Mesothelial cell of epicardium (in vitro differentiated cells): Measurements from ENCODE around the gene UROS. TPM values are rescaled to one million over a fixed set of nuclear protein-coding genes. Genes with fewer than 3 reads are reported as not detected.

Experiments
- DNase-seq, 2 experiments: peaks; one replicate each; pipeline ENCODE4 v3.0.0; 2021; ENCODE audit warnings: low spot score in 2 of 2; ENCODE audit not compliant: unreplicated experiment in 2 of 2
- H3K27ac Mint-ChIP-seq: 2 replicates; pipeline ENCODE4 v1.8.0; 2021; ENCODE audit warnings: mixed read lengths
- H3K27me3 Mint-ChIP-seq: 2 replicates; pipeline ENCODE4 v1.8.0; 2021; ENCODE audit warnings: low read depth, mixed read lengths
- H3K36me3 Mint-ChIP-seq: 2 replicates; pipeline ENCODE4 v1.8.0; 2021; ENCODE audit warnings: mixed read lengths
- H3K4me1 Mint-ChIP-seq: 2 replicates; pipeline ENCODE4 v1.8.0; 2021; ENCODE audit warnings: mixed read lengths
- H3K4me3 Mint-ChIP-seq: 2 replicates; pipeline ENCODE4 v1.8.0; 2021; ENCODE audit warnings: mild to moderate bottlenecking, moderate library complexity, mixed read lengths
- H3K9me3 Mint-ChIP-seq: 2 replicates; pipeline ENCODE4 v1.8.0; 2021; ENCODE audit warnings: mixed read lengths
- total RNA-seq: library from RNA; stranded (reverse); gene quantifications from 3 replicates; pipeline ENCODE4 v1.2.1, GENCODE V29; 2021
- TF ChIP-seq, protein P1 (sequence below): fragments of 200-600 bp; sonication (generic); IDR thresholded peaks from one replicate; pipeline ENCODE4 v1.5.0; 2021; ENCODE audit warnings: antibody characterized with exemption; ENCODE audit not compliant: unreplicated experiment

Gene UROS
- total RNA-seq, 1 donor from 2014 or later: 63.2 TPM

DNA sequence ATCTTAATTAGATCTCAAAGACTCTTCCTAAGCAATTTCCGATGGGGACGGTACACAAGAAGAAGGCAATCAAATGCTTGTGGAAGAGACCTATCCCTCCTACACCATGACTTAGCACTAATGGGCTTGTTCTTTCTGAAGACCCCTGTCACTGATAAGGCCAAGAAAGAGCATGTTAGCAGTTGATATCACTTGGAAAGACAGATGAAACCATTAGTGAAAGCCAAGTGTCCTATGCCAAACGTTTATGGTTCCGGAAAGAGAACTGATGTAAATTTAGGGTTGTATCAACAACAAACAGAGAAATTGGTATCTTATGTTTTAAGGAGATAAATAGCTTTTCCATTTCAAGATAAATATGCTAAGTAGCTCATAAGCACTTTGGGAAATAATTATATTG is 6.5 kb downstream of the UROS start:
- no peak for DNase-seq
- H3K27me3 Mint-ChIP-seq: no peaks in the 10 kb centered on the region
- H3K4me3 Mint-ChIP-seq: no peak overlapping the region
- TF ChIP-seq, protein P1, sequence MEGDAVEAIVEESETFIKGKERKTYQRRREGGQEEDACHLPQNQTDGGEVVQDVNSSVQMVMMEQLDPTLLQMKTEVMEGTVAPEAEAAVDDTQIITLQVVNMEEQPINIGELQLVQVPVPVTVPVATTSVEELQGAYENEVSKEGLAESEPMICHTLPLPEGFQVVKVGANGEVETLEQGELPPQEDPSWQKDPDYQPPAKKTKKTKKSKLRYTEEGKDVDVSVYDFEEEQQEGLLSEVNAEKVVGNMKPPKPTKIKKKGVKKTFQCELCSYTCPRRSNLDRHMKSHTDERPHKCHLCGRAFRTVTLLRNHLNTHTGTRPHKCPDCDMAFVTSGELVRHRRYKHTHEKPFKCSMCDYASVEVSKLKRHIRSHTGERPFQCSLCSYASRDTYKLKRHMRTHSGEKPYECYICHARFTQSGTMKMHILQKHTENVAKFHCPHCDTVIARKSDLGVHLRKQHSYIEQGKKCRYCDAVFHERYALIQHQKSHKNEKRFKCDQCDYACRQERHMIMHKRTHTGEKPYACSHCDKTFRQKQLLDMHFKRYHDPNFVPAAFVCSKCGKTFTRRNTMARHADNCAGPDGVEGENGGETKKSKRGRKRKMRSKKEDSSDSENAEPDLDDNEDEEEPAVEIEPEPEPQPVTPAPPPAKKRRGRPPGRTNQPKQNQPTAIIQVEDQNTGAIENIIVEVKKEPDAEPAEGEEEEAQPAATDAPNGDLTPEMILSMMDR: no peak
- peaks cover 11% of the 10 kb centered on the region for H3K4me1 Mint-ChIP-seq
- peaks cover 9% of the 10 kb centered on the region for H3K36me3 Mint-ChIP-seq
- H3K27ac Mint-ChIP-seq: no peak overlapping the region
- H3K9me3 Mint-ChIP-seq: no peaks in the 10 kb centered on the region

DNA sequence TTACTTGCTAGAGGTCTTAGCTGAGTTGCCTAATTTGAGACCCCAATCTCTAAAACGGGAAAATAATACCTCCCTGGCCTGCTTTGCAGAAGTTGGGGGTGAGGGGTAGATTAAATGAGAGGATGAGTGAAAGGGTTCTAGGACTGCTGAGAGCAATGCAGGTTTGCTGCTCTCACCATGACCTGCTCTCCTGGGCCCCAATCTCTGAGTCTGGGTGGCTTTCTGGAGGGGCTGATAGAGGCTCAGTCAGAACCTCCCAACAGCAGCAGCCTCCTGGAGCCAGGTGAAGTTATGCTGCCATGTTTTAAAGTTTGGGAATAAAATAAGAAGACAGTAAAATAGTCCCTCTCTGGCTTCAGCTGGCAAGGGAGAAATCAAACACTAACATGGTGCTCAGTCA is 7.3 kb downstream of the UROS start:
- peaks cover 9% of the 10 kb centered on the region for H3K4me1 Mint-ChIP-seq
- no peak for DNase-seq
- H3K27me3 Mint-ChIP-seq: no peaks in the 10 kb centered on the region
- H3K9me3 Mint-ChIP-seq: no peaks in the 10 kb centered on the region
- H3K27ac Mint-ChIP-seq: no peak overlapping the region
- TF ChIP-seq, protein P1: no peak
- H3K4me3 Mint-ChIP-seq: no peak overlapping the region
- peaks cover 12% of the 10 kb centered on the region for H3K36me3 Mint-ChIP-seq

DNA sequence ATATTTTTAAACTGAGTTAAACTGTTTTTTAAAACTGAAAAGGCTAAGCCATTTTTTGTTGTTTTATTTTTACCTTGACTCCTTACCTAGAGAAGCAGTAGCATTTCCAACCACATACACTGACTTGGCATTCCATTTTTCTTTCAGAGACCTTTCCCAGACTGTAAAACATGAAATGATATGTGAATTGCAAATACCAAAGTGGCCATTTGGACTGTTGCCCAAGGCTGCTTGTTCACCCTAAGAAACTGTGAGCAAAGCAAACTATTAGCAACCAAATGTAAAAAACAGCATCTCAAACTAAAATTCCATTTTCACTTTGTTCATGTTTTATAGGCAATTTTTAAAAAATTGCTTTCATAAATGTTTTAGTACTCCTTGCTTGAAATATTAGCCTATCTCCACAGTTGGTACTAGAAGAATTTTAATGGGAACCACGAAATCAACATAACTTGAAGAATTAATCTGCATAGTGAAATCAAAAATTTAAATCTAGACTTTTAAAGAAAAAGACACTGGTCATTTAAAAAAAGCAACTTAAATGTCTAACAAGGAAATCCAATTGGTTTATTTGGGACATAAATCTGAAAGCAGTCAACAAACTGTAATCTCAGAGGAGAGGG is 10.8 kb downstream of the UROS start:
- Mint-ChIP-seq H3K36me3 (peaks cover 26% of the 10 kb centered on the region), H3K4me3 (no peak overlapping the region), H3K9me3 (no peaks in the 10 kb centered on the region), H3K4me1 (peaks cover 9% of the 10 kb centered on the region), H3K27ac (peak overlapping the region; percentile 77), H3K27me3 (no peaks in the 10 kb centered on the region)
- no peak for DNase-seq
- TF ChIP-seq, protein P1: no peak

DNA sequence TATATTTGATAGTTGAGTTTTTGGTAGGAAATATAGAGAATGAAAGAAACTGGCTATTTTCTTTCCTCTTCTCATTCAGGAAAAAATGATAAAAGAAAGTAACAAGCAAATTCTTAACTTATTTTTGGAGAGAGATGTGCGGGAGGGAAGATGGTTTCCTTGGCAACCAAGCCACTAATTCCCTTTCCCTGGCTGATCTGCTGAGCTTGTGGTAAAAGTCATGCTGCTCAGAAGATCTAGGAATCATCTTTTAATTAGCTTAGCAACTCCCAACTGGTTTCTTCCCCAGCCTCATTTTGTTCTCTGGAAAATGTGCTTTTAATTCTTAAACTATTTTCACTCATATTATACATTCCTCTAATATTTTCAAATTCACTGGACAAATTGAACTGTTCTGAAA is 11.8 kb downstream of the UROS start:
- no peaks in the 10 kb centered on the region for H3K27me3 Mint-ChIP-seq
- no peak overlapping the region for H3K4me3 Mint-ChIP-seq
- no peaks in the 10 kb centered on the region for H3K9me3 Mint-ChIP-seq
- DNase-seq: no peak
- peaks cover 9% of the 10 kb centered on the region for H3K4me1 Mint-ChIP-seq
- H3K36me3 Mint-ChIP-seq: peaks cover 31% of the 10 kb centered on the region
- TF ChIP-seq, protein P1: no peak
- no peak overlapping the region for H3K27ac Mint-ChIP-seq

DNA sequence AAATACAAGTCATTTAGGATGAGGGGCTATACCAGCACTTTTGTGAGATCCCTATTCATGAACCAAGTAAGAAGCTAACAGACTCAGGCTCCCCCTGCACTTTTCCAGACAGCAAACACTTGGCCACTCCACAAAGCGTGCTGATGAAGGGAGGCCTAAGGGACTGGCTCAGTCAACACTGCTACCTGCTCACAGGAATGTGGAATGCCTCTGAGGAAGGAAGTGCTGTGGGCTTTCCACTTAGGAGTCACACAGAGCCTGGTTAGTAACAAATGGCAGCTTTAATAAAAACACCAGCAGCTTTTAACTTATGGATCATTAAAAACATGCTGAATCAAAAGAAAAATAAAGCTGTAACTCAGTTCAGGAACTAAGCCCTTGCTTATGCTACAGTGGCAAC is 15.0 kb downstream of the UROS start:
- H3K27ac Mint-ChIP-seq: no peak overlapping the region
- H3K4me1 Mint-ChIP-seq: peaks cover 9% of the 10 kb centered on the region
- no peak for DNase-seq
- no peaks in the 10 kb centered on the region for H3K9me3 Mint-ChIP-seq
- no peak overlapping the region for H3K4me3 Mint-ChIP-seq
- H3K27me3 Mint-ChIP-seq: no peaks in the 10 kb centered on the region
- TF ChIP-seq, protein P1: no peak
- peaks cover 30% of the 10 kb centered on the region for H3K36me3 Mint-ChIP-seq

DNA sequence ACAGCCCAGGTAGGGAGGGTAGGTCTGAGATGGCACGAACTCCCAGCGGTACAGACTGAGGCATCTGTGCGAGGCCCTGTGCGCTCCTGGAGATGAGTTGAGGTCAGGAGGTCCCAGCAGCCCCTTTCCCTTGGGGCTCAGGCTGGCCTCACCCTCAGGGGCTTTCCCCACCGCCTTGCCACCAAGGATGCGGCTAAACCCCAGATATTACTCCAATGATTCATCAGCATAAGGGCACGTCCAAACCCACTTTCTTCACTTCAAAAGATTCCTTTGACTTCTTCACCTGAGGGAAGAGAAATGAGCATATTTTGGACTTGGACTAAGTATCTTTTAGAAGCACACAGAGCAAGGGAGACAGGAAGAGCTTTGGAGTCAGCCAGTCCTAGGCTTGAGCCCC is 20.3 kb downstream of the UROS start:
- H3K4me3 Mint-ChIP-seq: no peak overlapping the region
- no peaks in the 10 kb centered on the region for H3K4me1 Mint-ChIP-seq
- TF ChIP-seq, protein P1: no peak
- no peak overlapping the region for H3K27ac Mint-ChIP-seq
- peaks cover 28% of the 10 kb centered on the region for H3K36me3 Mint-ChIP-seq
- no peaks in the 10 kb centered on the region for H3K9me3 Mint-ChIP-seq
- no peaks in the 10 kb centered on the region for H3K27me3 Mint-ChIP-seq
- no peak for DNase-seq
